ENCODE data around the gene CLCN1. TPM values are rescaled to one million over a fixed set of nuclear protein-coding genes. Genes with fewer than 3 reads are reported as not detected.

The CLCN1 gene
- total RNA-seq, 1 donor from 2014 or later, result not detected

- H3K4me3 Mint-ChIP-seq, result peak within 1 kb of the TSS; percentile 93
- peaks cover 8% of the 10 kb centered on the region for H3K36me3 Mint-ChIP-seq (ENCODE audit: low read depth)
- peak within 1 kb of the TSS; percentile 46 for H3K27ac Mint-ChIP-seq (ENCODE audit: unreplicated experiment)
- no peaks in the 10 kb centered on the region for H3K27me3 Mint-ChIP-seq (ENCODE audit: low read depth)
- TF ChIP-seq CTCF (conservative IDR thresholded peaks at IDR 0.05), result no peak
- peaks cover 72% of the 10 kb centered on the region for H3K4me1 Mint-ChIP-seq
- H3K9me3 Mint-ChIP-seq, result peaks cover 10% of the 10 kb centered on the region
- no peak for DNase-seq (ENCODE audit: low read depth, low spot score)
Measured at GRCh38 chr7:143284591-143285469, 31.1 kb upstream of the CLCN1 start, which contains the start of gene TMEM139. TSS of gene TMEM139 (plus strand) at chr7:143284958. CDS start at chr7:143285958, 1,000 bp downstream.

- TF ChIP-seq CTCF (conservative IDR thresholded peaks at IDR 0.05), result no peak
- Mint-ChIP-seq H3K36me3 (ENCODE audit: low read depth) (peaks cover 8% of the 10 kb centered on the region), H3K27ac (ENCODE audit: unreplicated experiment) (no peak overlapping the region), H3K9me3 (peaks cover 10% of the 10 kb centered on the region), H3K4me1 (peaks cover 72% of the 10 kb centered on the region), H3K4me3 (peak overlapping the region; percentile 93), H3K27me3 (ENCODE audit: low read depth) (no peaks in the 10 kb centered on the region)
- no peak for DNase-seq (ENCODE audit: low read depth, low spot score)
Measured at GRCh38 chr7:143285470-143285778, 30.5 kb upstream of the CLCN1 start.

GRCh38 chr7:143285806-143286521 is 29.9 kb upstream of the CLCN1 start:
- DNase-seq (ENCODE audit: low read depth, low spot score), result no peak
- Mint-ChIP-seq H3K4me1 (peaks cover 72% of the 10 kb centered on the region), H3K27me3 (ENCODE audit: low read depth) (no peaks in the 10 kb centered on the region), H3K9me3 (peaks cover 10% of the 10 kb centered on the region), H3K36me3 (ENCODE audit: low read depth) (peaks cover 8% of the 10 kb centered on the region), H3K4me3 (peak overlapping the region; percentile 93), H3K27ac (ENCODE audit: unreplicated experiment) (no peak overlapping the region)
- TF ChIP-seq CTCF (conservative IDR thresholded peaks at IDR 0.05), result no peak

GRCh38 chr7:143286522-143286890 is 29.4 kb upstream of the CLCN1 start:
- Mint-ChIP-seq H3K4me1 (peaks cover 76% of the 10 kb centered on the region), H3K36me3 (ENCODE audit: low read depth) (peaks cover 8% of the 10 kb centered on the region), H3K9me3 (peaks cover 10% of the 10 kb centered on the region), H3K4me3 (peak overlapping the region; percentile 93), H3K27me3 (ENCODE audit: low read depth) (no peaks in the 10 kb centered on the region), H3K27ac (ENCODE audit: unreplicated experiment) (no peak overlapping the region)
- DNase-seq (ENCODE audit: low read depth, low spot score), result no peak
- TF ChIP-seq CTCF (conservative IDR thresholded peaks at IDR 0.05), result no peak

GRCh38 chr7:143287339-143287934 is 28.5 kb upstream of the CLCN1 start:
- Mint-ChIP-seq H3K27me3 (ENCODE audit: low read depth) (no peaks in the 10 kb centered on the region), H3K27ac (ENCODE audit: unreplicated experiment) (no peak overlapping the region), H3K36me3 (ENCODE audit: low read depth) (peaks cover 10% of the 10 kb centered on the region), H3K9me3 (peaks cover 10% of the 10 kb centered on the region), H3K4me1 (peaks cover 73% of the 10 kb centered on the region), H3K4me3 (peak overlapping the region; percentile 93)
- no peak for DNase-seq (ENCODE audit: low read depth, low spot score)
- no peak for TF ChIP-seq CTCF (conservative IDR thresholded peaks at IDR 0.05)
